A673 (cell line): Measurements from ENCODE around the gene LGALS3BP. TPM values are rescaled to one million over a fixed set of nuclear protein-coding genes. Genes with fewer than 3 reads are reported as not detected.

ENCODE experiments used
- BruUV-seq: library from RNA; stranded (reverse); fragments of 400-500 nt; replicated peaks from 2 replicates; lab custom pipeline; 2021; lab: Mats Ljungman, UMichigan
- CTCF ChIA-PET: fragments of 300-600 bp; sonication (Branson Sonifier 250); formaldehyde crosslinking; loops from one replicate; lab custom pipeline; 2022; ENCODE audit warnings: antibody characterized with exemption; lab: Charles Lee
- POLR2A ChIA-PET: fragments of 300-600 bp; sonication (Branson Sonifier 250); formaldehyde crosslinking; loops from one replicate; lab custom pipeline; 2022; ENCODE audit warnings: antibody characterized with exemption; ENCODE audit not compliant: low non-redundant PET; lab: Charles Lee
- DNase-seq: peaks from one replicate; pipeline ENCODE4 v3.0.0-alpha.2; 2015; ENCODE audit warnings: low spot score
- H3K27ac ChIP-seq: fragments of 200-600 bp; sonication (generic); 2 replicates; pipeline ENCODE4 v1.5.1; 2016; ENCODE audit warnings: mixed run types, low read depth, mild to moderate bottlenecking, mixed read lengths, antibody characterized with exemption, low read length; ENCODE audit not compliant: poor library complexity, severe bottlenecking
- H3K27me3 ChIP-seq: fragments of 200-600 bp; sonication (generic); replicated peaks from 2 replicates; pipeline ENCODE4 v1.6.1; 2017; ENCODE audit warnings: mixed run types, low read depth, mild to moderate bottlenecking, mixed read lengths, antibody characterized with exemption, low read length; ENCODE audit not compliant: insufficient read depth, poor library complexity
- H3K36me3 ChIP-seq: fragments of 200-600 bp; sonication (generic); 2 replicates; pipeline ENCODE4 v1.6.1; 2016; ENCODE audit warnings: mixed run types, mild to moderate bottlenecking, mixed read lengths, antibody characterized with exemption, low read length; ENCODE audit not compliant: insufficient read depth, poor library complexity, severe bottlenecking
- H3K4me1 ChIP-seq: fragments of 200-600 bp; sonication (generic); 2 replicates; pipeline ENCODE4 v1.6.1; 2017; ENCODE audit warnings: mixed run types, mild to moderate bottlenecking, mixed read lengths, antibody characterized with exemption, low read length; ENCODE audit not compliant: insufficient read depth, poor library complexity, severe bottlenecking
- H3K4me3 ChIP-seq: fragments of 200-600 bp; sonication (generic); 2 replicates; pipeline ENCODE4 v1.5.1; 2016; ENCODE audit warnings: low read depth, mixed run types, mild to moderate bottlenecking, mixed read lengths, low read length; ENCODE audit not compliant: poor library complexity, severe bottlenecking
- H3K9me3 ChIP-seq: fragments of 200-600 bp; sonication (generic); 2 replicates; pipeline ENCODE4 v1.6.1; 2016; ENCODE audit warnings: mixed run types, low read depth, mild to moderate bottlenecking, mixed read lengths, antibody characterized with exemption, low read length; ENCODE audit not compliant: poor library complexity, severe bottlenecking
- CTCF ChIP-seq: fragments of 300-800, 200-600 bp; sonication (generic); conservative IDR thresholded peaks from 2 replicates; pipeline ENCODE4 v1.5.1; 2017; ENCODE audit warnings: low read depth, mild to moderate bottlenecking, antibody characterized with exemption, low read length, moderate library complexity, mixed read lengths
- EZH2 ChIP-seq: fragments of 200-600 bp; sonication (generic); IDR thresholded peaks from 2 replicates; pipeline ENCODE4 v1.6.1; 2017; ENCODE audit warnings: borderline replicate concordance, low read depth, mild to moderate bottlenecking, mixed read lengths, antibody characterized with exemption, low read length; ENCODE audit not compliant: poor library complexity, severe bottlenecking
- intact Hi-C: fragments of 100-400 bp; cut with micrococcal nuclease; formaldehyde crosslinking; loops from one replicate; pipeline ENCODE4 v1.10.0; 2022; ENCODE audit not compliant: unreplicated experiment
- total RNA-seq: library from RNA; stranded (reverse); gene quantifications from 2 replicates; pipeline ENCODE4 v1.2.3, GENCODE V29; 2021

LGALS3BP gene
- total RNA-seq, 1 experiment from 2014 or later = 295 TPM

GRCh38 chr17:78940708-78941107 is 39.0 kb downstream of the LGALS3BP start:
- TF ChIP-seq EZH2 = no peak
- no peak for TF ChIP-seq CTCF
- no peak for DNase-seq
- POLR2A ChIA-PET = no interaction called here

GRCh38 chr17:78940258-78940657 is 39.5 kb downstream of the LGALS3BP start:
- BruUV-seq = no TSS peak
- intact Hi-C loops = no loop called here
- TF ChIP-seq CTCF (no peak), EZH2 (no peak)
- H3K36me3 ChIP-seq = no peaks in the 10 kb centered on the region
- H3K27me3 ChIP-seq = no peaks in the 10 kb centered on the region
- CTCF ChIA-PET = no interaction called here
- H3K4me3 ChIP-seq = no peak overlapping the region
- no peaks in the 10 kb centered on the region for H3K9me3 ChIP-seq
- POLR2A ChIA-PET = no interaction called here
- peaks cover 12% of the 10 kb centered on the region for H3K4me1 ChIP-seq
- no peak overlapping the region for H3K27ac ChIP-seq
- DNase-seq = no peak

More at GRCh38 chr17:78940708-78941107, 39.0 kb downstream of the LGALS3BP start:
- Histone ChIP-seq H3K27ac (no peak overlapping the region), H3K9me3 (no peaks in the 10 kb centered on the region), H3K36me3 (no peaks in the 10 kb centered on the region), H3K4me3 (no peak overlapping the region), H3K27me3 (no peaks in the 10 kb centered on the region), H3K4me1 (peaks cover 9% of the 10 kb centered on the region)
- CTCF ChIA-PET = no interaction called here
- no TSS peak for BruUV-seq
- intact Hi-C loops = no loop called here

- intact Hi-C loops = no loop called here
- Histone ChIP-seq H3K27ac (no peak overlapping the region), H3K36me3 (no peaks in the 10 kb centered on the region), H3K4me3 (no peak overlapping the region), H3K9me3 (no peaks in the 10 kb centered on the region), H3K4me1 (peaks cover 14% of the 10 kb centered on the region), H3K27me3 (no peaks in the 10 kb centered on the region)
- no TSS peak for BruUV-seq
- TF ChIP-seq CTCF = no peak
- TF ChIP-seq EZH2 = no peak
- ChIA-PET CTCF (no interaction called here), POLR2A (no interaction called here)
- DNase-seq = no peak
These were observed 40.1 kb downstream of the LGALS3BP start for GRCh38 chr17:78939615-78940014.
